ENCODE results near the gene PLK2. TPM values are rescaled to one million over a fixed set of nuclear protein-coding genes. Genes with fewer than 3 reads are reported as not detected.

Gene PLK2
- total and polyA plus RNA-seq, 7 donors: 4.0 to 23.3 (median 7.2) TPM

- Histone ChIP-seq H3K9me3 (no peaks in the 10 kb centered on the region), H3K4me1 (no peaks in the 10 kb centered on the region), H3K27ac (no peak overlapping the region), H3K27me3 (ENCODE audit: insufficient read depth in 3 of 3, low read length in 2 of 3) (no peaks in the 10 kb centered on the region), H3K36me3 (ENCODE audit: insufficient read depth in 1 of 2, low read depth in 1 of 2) (no peaks in the 10 kb centered on the region), H3K4me3 (no peak overlapping the region)
- intact Hi-C loops (cut with DNase I): no loop called here
- ATAC-seq (no peak), DNase-seq (no peak)
- 72 to 80% (median 79%) methylated on average over 3 of the region's 3 CpGs for WGBS, 3 donors
- no peak for TF ChIP-seq CTCF (IDR thresholded peaks at IDR 0.05)
These were observed 44.9 kb upstream of the PLK2 start for GRCh38 chr5:58504766-58505165.

GRCh38 chr5:58503390-58504046 lies 43.6 kb upstream of the PLK2 start:
- H3K4me3 ChIP-seq: no peak overlapping the region
- no peaks in the 10 kb centered on the region for H3K4me1 ChIP-seq
- no peaks in the 10 kb centered on the region for H3K27me3 ChIP-seq (ENCODE audit: insufficient read depth in 3 of 3, low read length in 2 of 3)
- intact Hi-C loops (cut with DNase I): no loop called here
- H3K36me3 ChIP-seq (ENCODE audit: insufficient read depth in 1 of 2, low read depth in 1 of 2): no peaks in the 10 kb centered on the region
- no peak for DNase-seq
- no peaks in the 10 kb centered on the region for H3K9me3 ChIP-seq
- 49 to 58% (median 55%) methylated on average over 3 of the region's 3 CpGs for WGBS, 3 donors
- no peak overlapping the region for H3K27ac ChIP-seq
- no peak for TF ChIP-seq CTCF (IDR thresholded peaks at IDR 0.05)
- ATAC-seq: no peak

GRCh38 chr5:58501778-58502417 lies 42.0 kb upstream of the PLK2 start:
- Histone ChIP-seq H3K4me3 (no peak overlapping the region), H3K27ac (no peak overlapping the region), H3K4me1 (no peaks in the 10 kb centered on the region), H3K27me3 (ENCODE audit: insufficient read depth in 3 of 3, low read length in 2 of 3) (no peaks in the 10 kb centered on the region), H3K36me3 (ENCODE audit: insufficient read depth in 1 of 2, low read depth in 1 of 2) (no peaks in the 10 kb centered on the region), H3K9me3 (no peaks in the 10 kb centered on the region)
- intact Hi-C loops (cut with DNase I): no loop called here
- no peak for DNase-seq
- no peak for ATAC-seq
- 78 to 87% (median 79%) methylated on average over 2 of the region's 2 CpGs for WGBS, 3 donors
- TF ChIP-seq CTCF (IDR thresholded peaks at IDR 0.05): no peak

GRCh38 chr5:58499941-58500340 lies 40.1 kb upstream of the PLK2 start:
- no peaks in the 10 kb centered on the region for H3K9me3 ChIP-seq
- H3K36me3 ChIP-seq (ENCODE audit: insufficient read depth in 1 of 2, low read depth in 1 of 2): no peaks in the 10 kb centered on the region
- H3K27ac ChIP-seq: no peak overlapping the region
- ATAC-seq: no peak
- no peak overlapping the region for H3K4me3 ChIP-seq
- H3K4me1 ChIP-seq: no peaks in the 10 kb centered on the region
- 35 to 40% (median 37%) methylated on average over 2 of the region's 2 CpGs for WGBS, 3 donors
- intact Hi-C loops (cut with DNase I): loop anchor here (5.0 to 10.0 kb wide), 2 partner anchors 352 to 355 kb away; no protein-coding TSS in a partner anchor
- no peak for TF ChIP-seq CTCF (IDR thresholded peaks at IDR 0.05)
- peaks cover 0 to 6% (median 0%) of the 10 kb centered on the region in 3 donors for H3K27me3 ChIP-seq (ENCODE audit: insufficient read depth in 3 of 3, low read length in 2 of 3)
- no peak for DNase-seq
